MM.1S (cell line): ENCODE data around the gene PDZD8.

Experiments used
- CTCF ChIP-seq: fragments of 300-600 bp; sonication (generic); IDR thresholded peaks from 2 replicates; pipeline ENCODE4 v1.5.1; 2016; ENCODE audit warnings: antibody characterized with exemption, low read length, mixed read lengths
- EZH2phosphoT487 ChIP-seq: fragments of 300-600 bp; sonication (generic); IDR thresholded peaks from 2 replicates; pipeline ENCODE4 v1.6.1; 2018; ENCODE audit warnings: antibody characterized with exemption, low read length

DNA sequence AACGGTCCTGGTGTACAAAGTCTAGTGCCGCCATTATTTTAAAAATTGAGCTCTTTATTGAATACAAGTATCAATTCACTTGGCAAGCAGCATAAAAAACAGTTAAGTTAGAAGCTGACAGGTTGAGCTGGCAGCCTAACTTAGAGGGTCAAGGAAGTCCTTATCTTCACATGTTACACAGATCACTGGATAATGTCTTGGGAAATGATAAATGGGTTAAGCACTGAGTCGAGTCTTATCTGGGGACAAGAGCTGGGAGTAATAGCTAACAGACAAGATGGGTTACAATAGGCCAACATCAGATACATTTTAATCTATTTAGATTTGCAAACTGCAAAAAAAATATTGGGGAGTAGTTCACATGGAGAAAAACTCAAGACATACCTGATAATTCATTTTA lies 100.1 kb downstream of the PDZD8 start:
- TF ChIP-seq CTCF (no peak), EZH2phosphoT487 (no peak)
